ENCODE measurements around the gene SPAG6. TPM values are rescaled to one million over a fixed set of nuclear protein-coding genes. Genes with fewer than 3 reads are reported as not detected.

Gene SPAG6
- total and polyA plus RNA-seq, 9 of the 15 experiments (the other 6 are each of a cell fraction or from before 2014, with no cell fraction given), result 3.5 to 23.1 (median 11.8) TPM

- TF ChIP-seq, protein P1, sequence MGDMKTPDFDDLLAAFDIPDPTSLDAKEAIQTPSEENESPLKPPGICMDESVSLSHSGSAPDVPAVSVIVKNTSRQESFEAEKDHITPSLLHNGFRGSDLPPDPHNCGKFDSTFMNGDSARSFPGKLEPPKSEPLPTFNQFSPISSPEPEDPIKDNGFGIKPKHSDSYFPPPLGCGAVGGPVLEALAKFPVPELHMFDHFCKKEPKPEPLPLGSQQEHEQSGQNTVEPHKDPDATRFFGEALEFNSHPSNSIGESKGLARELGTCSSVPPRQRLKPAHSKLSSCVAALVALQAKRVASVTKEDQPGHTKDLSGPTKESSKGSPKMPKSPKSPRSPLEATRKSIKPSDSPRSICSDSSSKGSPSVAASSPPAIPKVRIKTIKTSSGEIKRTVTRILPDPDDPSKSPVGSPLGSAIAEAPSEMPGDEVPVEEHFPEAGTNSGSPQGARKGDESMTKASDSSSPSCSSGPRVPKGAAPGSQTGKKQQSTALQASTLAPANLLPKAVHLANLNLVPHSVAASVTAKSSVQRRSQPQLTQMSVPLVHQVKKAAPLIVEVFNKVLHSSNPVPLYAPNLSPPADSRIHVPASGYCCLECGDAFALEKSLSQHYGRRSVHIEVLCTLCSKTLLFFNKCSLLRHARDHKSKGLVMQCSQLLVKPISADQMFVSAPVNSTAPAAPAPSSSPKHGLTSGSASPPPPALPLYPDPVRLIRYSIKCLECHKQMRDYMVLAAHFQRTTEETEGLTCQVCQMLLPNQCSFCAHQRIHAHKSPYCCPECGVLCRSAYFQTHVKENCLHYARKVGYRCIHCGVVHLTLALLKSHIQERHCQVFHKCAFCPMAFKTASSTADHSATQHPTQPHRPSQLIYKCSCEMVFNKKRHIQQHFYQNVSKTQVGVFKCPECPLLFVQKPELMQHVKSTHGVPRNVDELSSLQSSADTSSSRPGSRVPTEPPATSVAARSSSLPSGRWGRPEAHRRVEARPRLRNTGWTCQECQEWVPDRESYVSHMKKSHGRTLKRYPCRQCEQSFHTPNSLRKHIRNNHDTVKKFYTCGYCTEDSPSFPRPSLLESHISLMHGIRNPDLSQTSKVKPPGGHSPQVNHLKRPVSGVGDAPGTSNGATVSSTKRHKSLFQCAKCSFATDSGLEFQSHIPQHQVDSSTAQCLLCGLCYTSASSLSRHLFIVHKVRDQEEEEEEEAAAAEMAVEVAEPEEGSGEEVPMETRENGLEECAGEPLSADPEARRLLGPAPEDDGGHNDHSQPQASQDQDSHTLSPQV (IDR thresholded peaks at IDR 0.05), result no peak
Observed at GRCh38 chr10:22334414-22335172, 10.7 kb upstream of the SPAG6 start (continued).

- Histone ChIP-seq H3K36me3 (ENCODE audit: control insufficient read depth, insufficient read depth, low read length) (peaks cover 11% of the 10 kb centered on the region; the same call in 1 of the 3 replicates), H3K27me3 (ENCODE audit: control insufficient read depth in 2 of 2, insufficient read depth in 2 of 2, low read length in 2 of 2) (no peaks in the 10 kb centered on the region), H3K4me3 (no peak overlapping the region), H3K9me3 (replicated peaks; ENCODE audit: control insufficient read depth, insufficient read depth, low read depth, low read length) (peaks cover 3% of the 10 kb centered on the region; the same call in 1 of the 2 replicates), H2AFZ (ENCODE audit: low read depth, low read length) (no peak overlapping the region), H3K4me1 (replicated peaks in 1 of 2; ENCODE audit: control insufficient read depth in 2 of 2, insufficient read depth in 2 of 2, low read length in 2 of 2) (peaks cover 1 to 13% of the 10 kb centered on the region in 2 experiments; a peak in 2 of 5 replicates), H3K9me1 (ENCODE audit: control insufficient read depth, insufficient read depth, low read length) (no peaks in the 10 kb centered on the region), H3K9ac (ENCODE audit: insufficient read depth in 1 of 2, low read depth in 2 of 2, low read length in 2 of 2) (no peak overlapping the region), H3K4me2 (ENCODE audit: insufficient read depth, low read length) (no peak overlapping the region), H3K27ac (ENCODE audit: extremely low read depth, low read depth, low read length) (no peak overlapping the region), H4K20me1 (replicated peaks; ENCODE audit: control insufficient read depth, insufficient read depth, low read length) (no peaks in the 10 kb centered on the region), H3K79me2 (ENCODE audit: control insufficient read depth, insufficient read depth, low read length) (no peaks in the 10 kb centered on the region)
- 95% methylated on average over 26 of the region's 71 CpGs for WGBS (ENCODE audit: insufficient coverage, low coverage, missing lambda C conversion rate)
- FAIRE-seq, result no peak
- POLR2A ChIA-PET, result no interaction called here
- CTCF ChIA-PET (ENCODE audit: low intra/inter-chr PET ratio), result no interaction called here
- DNase-seq (ENCODE audit: extremely low read depth in 1 of 4, low spot score in 3 of 4), result no peak
- TF ChIP-seq, protein P2, sequence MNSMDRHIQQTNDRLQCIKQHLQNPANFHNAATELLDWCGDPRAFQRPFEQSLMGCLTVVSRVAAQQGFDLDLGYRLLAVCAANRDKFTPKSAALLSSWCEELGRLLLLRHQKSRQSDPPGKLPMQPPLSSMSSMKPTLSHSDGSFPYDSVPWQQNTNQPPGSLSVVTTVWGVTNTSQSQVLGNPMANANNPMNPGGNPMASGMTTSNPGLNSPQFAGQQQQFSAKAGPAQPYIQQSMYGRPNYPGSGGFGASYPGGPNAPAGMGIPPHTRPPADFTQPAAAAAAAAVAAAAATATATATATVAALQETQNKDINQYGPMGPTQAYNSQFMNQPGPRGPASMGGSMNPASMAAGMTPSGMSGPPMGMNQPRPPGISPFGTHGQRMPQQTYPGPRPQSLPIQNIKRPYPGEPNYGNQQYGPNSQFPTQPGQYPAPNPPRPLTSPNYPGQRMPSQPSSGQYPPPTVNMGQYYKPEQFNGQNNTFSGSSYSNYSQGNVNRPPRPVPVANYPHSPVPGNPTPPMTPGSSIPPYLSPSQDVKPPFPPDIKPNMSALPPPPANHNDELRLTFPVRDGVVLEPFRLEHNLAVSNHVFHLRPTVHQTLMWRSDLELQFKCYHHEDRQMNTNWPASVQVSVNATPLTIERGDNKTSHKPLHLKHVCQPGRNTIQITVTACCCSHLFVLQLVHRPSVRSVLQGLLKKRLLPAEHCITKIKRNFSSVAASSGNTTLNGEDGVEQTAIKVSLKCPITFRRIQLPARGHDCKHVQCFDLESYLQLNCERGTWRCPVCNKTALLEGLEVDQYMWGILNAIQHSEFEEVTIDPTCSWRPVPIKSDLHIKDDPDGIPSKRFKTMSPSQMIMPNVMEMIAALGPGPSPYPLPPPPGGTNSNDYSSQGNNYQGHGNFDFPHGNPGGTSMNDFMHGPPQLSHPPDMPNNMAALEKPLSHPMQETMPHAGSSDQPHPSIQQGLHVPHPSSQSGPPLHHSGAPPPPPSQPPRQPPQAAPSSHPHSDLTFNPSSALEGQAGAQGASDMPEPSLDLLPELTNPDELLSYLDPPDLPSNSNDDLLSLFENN (IDR thresholded peaks at IDR 0.05; ENCODE audit: low read depth in 2 of 2, low read length in 2 of 2), result no peak
- TF ChIP-seq, protein P3, sequence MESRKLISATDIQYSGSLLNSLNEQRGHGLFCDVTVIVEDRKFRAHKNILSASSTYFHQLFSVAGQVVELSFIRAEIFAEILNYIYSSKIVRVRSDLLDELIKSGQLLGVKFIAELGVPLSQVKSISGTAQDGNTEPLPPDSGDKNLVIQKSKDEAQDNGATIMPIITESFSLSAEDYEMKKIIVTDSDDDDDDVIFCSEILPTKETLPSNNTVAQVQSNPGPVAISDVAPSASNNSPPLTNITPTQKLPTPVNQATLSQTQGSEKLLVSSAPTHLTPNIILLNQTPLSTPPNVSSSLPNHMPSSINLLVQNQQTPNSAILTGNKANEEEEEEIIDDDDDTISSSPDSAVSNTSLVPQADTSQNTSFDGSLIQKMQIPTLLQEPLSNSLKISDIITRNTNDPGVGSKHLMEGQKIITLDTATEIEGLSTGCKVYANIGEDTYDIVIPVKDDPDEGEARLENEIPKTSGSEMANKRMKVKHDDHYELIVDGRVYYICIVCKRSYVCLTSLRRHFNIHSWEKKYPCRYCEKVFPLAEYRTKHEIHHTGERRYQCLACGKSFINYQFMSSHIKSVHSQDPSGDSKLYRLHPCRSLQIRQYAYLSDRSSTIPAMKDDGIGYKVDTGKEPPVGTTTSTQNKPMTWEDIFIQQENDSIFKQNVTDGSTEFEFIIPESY (CRISPR knock-in tag; IDR thresholded peaks at IDR 0.05), result peak; percentile 93
- TF ChIP-seq YY1 (IDR thresholded peaks at IDR 0.05; ENCODE audit: borderline replicate concordance in 1 of 3, control insufficient read depth in 1 of 3, extremely low read depth in 1 of 3, insufficient read depth in 3 of 3, insufficient read length in 1 of 3, insufficient replicate concordance in 2 of 3, low read depth in 1 of 3, low read length in 2 of 3), result peak in 1 of 3 experiments; percentile 9
- intact Hi-C loops (cut with micrococcal nuclease), result no loop called here
- no TSS peak for BruUV-seq (replicated peaks)
- in situ Hi-C loops (cut with MboI), result no loop called here
- no peak for ATAC-seq
Observed at GRCh38 chr10:22335173-22335933, 9.9 kb upstream of the SPAG6 start.
